ENCODE data around the gene LRP8. TPM values are rescaled to one million over a fixed set of nuclear protein-coding genes. Genes with fewer than 3 reads are reported as not detected.

The LRP8 gene
- total RNA-seq, 1 experiment from 2014 or later = 69.5 TPM

- TF ChIP-seq NR1H2 (CRISPR knock-in tag; IDR thresholded peaks at IDR 0.05) (no peak), NFE2L1 (CRISPR knock-in tag; IDR thresholded peaks at IDR 0.05) (no peak), NR2C2 (CRISPR knock-in tag; IDR thresholded peaks at IDR 0.05) (no peak), TEAD4 (CRISPR knock-in tag; IDR thresholded peaks at IDR 0.05) (no peak), KAT7 (CRISPR knock-in tag; IDR thresholded peaks at IDR 0.05; ENCODE audit: borderline replicate concordance) (no peak), GTF2I (CRISPR knock-in tag; conservative IDR thresholded peaks at IDR 0.05) (no peak), CDX4 (CRISPR knock-in tag; IDR thresholded peaks at IDR 0.05; ENCODE audit: borderline replicate concordance) (no peak), MLX (CRISPR knock-in tag; IDR thresholded peaks at IDR 0.05) (no peak)
These were observed 3.1 kb downstream of the LRP8 start (continued) for GRCh38 chr1:53324728-53325297.

- CTCF ChIA-PET = no interaction called here
- TF ChIP-seq IRF2 (CRISPR knock-in tag; IDR thresholded peaks at IDR 0.05; ENCODE audit: borderline replicate concordance, low read depth) = no peak
- TF ChIP-seq ATF1 (CRISPR knock-in tag; IDR thresholded peaks at IDR 0.05) = no peak
- TF ChIP-seq E2F4 (CRISPR knock-in tag; IDR thresholded peaks at IDR 0.05; ENCODE audit: borderline replicate concordance, low read depth) = no peak
- no peak for TF ChIP-seq ARID4B (CRISPR knock-in tag; IDR thresholded peaks at IDR 0.05; ENCODE audit: borderline replicate concordance)
- no peak for TF ChIP-seq ZNF671 (CRISPR knock-in tag; IDR thresholded peaks at IDR 0.05)
- TF ChIP-seq ZNF317 (CRISPR knock-in tag; IDR thresholded peaks at IDR 0.05; ENCODE audit: borderline replicate concordance, low read depth) = no peak
- no peak for TF ChIP-seq ZSCAN18 (CRISPR knock-in tag; IDR thresholded peaks at IDR 0.05)
- TF ChIP-seq AFF4 (CRISPR knock-in tag; IDR thresholded peaks at IDR 0.05; ENCODE audit: borderline replicate concordance) = no peak
- TF ChIP-seq ZBTB21 (CRISPR knock-in tag; IDR thresholded peaks at IDR 0.05; ENCODE audit: borderline replicate concordance) = no peak
- no peak for TF ChIP-seq USF2 (CRISPR knock-in tag; IDR thresholded peaks at IDR 0.05)
- TF ChIP-seq SMAD4 (CRISPR knock-in tag; IDR thresholded peaks at IDR 0.05) = no peak
- no peak for TF ChIP-seq FOXP1 (CRISPR knock-in tag; IDR thresholded peaks at IDR 0.05; ENCODE audit: borderline replicate concordance)
- TF ChIP-seq ZMAT4 (CRISPR knock-in tag; IDR thresholded peaks at IDR 0.05) = no peak
- no peak for TF ChIP-seq ZNF121 (CRISPR knock-in tag; IDR thresholded peaks at IDR 0.05)
- TF ChIP-seq MLX (CRISPR knock-in tag; IDR thresholded peaks at IDR 0.05) = no peak
These were observed 3.5 kb downstream of the LRP8 start for GRCh38 chr1:53324321-53324720.

More at GRCh38 chr1:53324321-53324720, 3.5 kb downstream of the LRP8 start:
- H3K27ac Mint-ChIP-seq = peak overlapping the region; percentile 84
- H3K36me3 Mint-ChIP-seq = peaks cover 42% of the 10 kb centered on the region
- ATAC-seq = no peak
- no peaks in the 10 kb centered on the region for H3K9me3 Mint-ChIP-seq
- peaks cover under 1% of the 10 kb centered on the region; the same call in 1 of the 2 replicates for H3K27me3 Mint-ChIP-seq (ENCODE audit: low read depth)
- peak overlapping the region; percentile 88; the same call in 1 of the 2 replicates for H3K4me3 Mint-ChIP-seq
- no peak for DNase-seq (ENCODE audit: low spot score)
- H3K4me1 Mint-ChIP-seq = peaks cover 37% of the 10 kb centered on the region
- POLR2A ChIA-PET = no interaction called here
